ENCODE results near the gene GPR68.

Gene GPR68

DNA sequence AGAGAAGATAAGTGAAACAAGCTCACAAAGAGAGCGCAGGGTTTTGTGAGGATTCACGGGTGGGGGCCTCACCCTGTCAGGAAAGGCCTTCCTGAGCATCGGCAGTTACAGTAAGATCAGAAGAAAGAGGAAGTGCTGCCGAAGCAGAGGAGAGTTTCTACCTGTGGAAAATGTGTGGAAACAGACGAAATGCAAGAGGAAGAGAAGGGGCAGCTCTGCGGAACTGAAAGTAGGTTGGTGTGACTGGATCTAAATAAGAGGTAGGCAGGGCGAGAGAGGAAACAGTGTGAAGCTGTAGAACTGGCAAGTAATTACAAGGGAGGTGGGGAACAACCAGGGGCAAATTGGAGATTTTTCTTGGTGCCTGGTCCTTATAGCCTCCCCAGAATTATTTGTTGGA, 2.6 kb downstream of the GPR68 start:
- no peaks in the 10 kb centered on the region for H3K36me3 ChIP-seq (ENCODE audit: insufficient read depth, insufficient read length, low read length)
- no peaks in the 10 kb centered on the region for H3K9me3 ChIP-seq (ENCODE audit: insufficient read depth, low read length)
- no peak overlapping the region for H3K4me3 ChIP-seq (ENCODE audit: insufficient read length, low read depth)
- peaks cover 6% of the 10 kb centered on the region for H3K4me1 ChIP-seq (ENCODE audit: insufficient read depth, insufficient read length)
- H3K9ac ChIP-seq (ENCODE audit: insufficient read length, low read depth) = no peak overlapping the region
- TF ChIP-seq ZNF274 (IDR thresholded peaks at IDR 0.05; ENCODE audit: low read depth, low read length) (no peak), YY1 (IDR thresholded peaks at IDR 0.05; ENCODE audit: insufficient read depth, insufficient read length) (no peak), SUZ12 (IDR thresholded peaks at IDR 0.05; ENCODE audit: extremely low read depth, insufficient read depth, insufficient read length) (no peak)
- no peaks in the 10 kb centered on the region for H3K27me3 ChIP-seq (ENCODE audit: insufficient read depth, insufficient read length)
- DNase-seq (ENCODE audit: low read depth, low spot score) = no peak

DNA sequence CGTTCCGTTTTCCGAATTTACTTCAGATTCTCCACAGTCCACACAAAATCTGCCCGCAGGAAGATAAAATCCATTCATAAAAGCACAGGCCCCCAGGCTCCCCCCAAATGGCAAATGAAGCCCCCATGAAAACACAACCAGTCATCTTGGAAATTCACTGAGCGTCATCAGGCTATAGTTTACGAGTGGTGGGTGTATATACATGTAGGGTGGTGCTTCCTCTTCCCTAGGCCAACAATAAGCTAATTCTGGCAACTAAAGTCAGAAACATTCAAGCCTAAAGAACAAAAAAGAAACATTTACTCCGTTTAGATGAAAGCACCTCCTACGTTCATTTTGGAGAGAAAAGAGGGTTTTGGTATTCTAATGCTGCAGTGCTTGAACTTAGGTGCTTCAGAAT, 5.8 kb downstream of the GPR68 start:
- no peak overlapping the region for H3K9ac ChIP-seq (ENCODE audit: insufficient read length, low read depth)
- H3K27me3 ChIP-seq (ENCODE audit: insufficient read depth, insufficient read length) = no peaks in the 10 kb centered on the region
- no peak overlapping the region for H3K4me3 ChIP-seq (ENCODE audit: insufficient read length, low read depth)
- H3K9me3 ChIP-seq (ENCODE audit: insufficient read depth, low read length) = no peaks in the 10 kb centered on the region
- H3K4me1 ChIP-seq (ENCODE audit: insufficient read depth, insufficient read length) = no peaks in the 10 kb centered on the region
- no peaks in the 10 kb centered on the region for H3K36me3 ChIP-seq (ENCODE audit: insufficient read depth, insufficient read length, low read length)
- no peak for DNase-seq (ENCODE audit: low read depth, low spot score)
- TF ChIP-seq YY1 (IDR thresholded peaks at IDR 0.05; ENCODE audit: insufficient read depth, insufficient read length) = no peak
- no peak for TF ChIP-seq ZNF274 (IDR thresholded peaks at IDR 0.05; ENCODE audit: low read depth, low read length)
- no peak for TF ChIP-seq SUZ12 (IDR thresholded peaks at IDR 0.05; ENCODE audit: extremely low read depth, insufficient read depth, insufficient read length)

DNA sequence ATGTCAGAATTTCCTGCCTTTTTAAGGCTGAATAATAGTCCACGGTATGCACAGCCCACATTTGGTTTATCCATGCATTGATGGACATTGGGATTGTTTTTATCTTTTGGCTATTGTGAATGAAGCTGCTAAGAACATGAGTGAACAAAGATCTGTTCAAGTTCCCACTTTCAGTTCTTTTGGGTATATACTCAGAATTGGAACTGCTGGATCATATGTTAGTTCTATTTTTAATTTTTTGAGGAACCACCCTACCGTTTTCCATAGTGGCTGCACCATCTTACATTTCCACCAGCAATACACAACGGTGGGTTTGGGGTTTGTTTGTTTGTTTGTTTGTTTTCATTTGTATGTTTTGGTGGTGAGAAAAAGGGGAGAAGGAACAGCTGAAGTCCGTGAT, 6.4 kb downstream of the GPR68 start:
- H3K4me3 ChIP-seq (ENCODE audit: insufficient read length, low read depth) = no peak overlapping the region
- no peaks in the 10 kb centered on the region for H3K4me1 ChIP-seq (ENCODE audit: insufficient read depth, insufficient read length)
- no peak for TF ChIP-seq YY1 (IDR thresholded peaks at IDR 0.05; ENCODE audit: insufficient read depth, insufficient read length)
- no peak for TF ChIP-seq SUZ12 (IDR thresholded peaks at IDR 0.05; ENCODE audit: extremely low read depth, insufficient read depth, insufficient read length)
- TF ChIP-seq ZNF274 (IDR thresholded peaks at IDR 0.05; ENCODE audit: low read depth, low read length) = no peak
- no peak overlapping the region for H3K9ac ChIP-seq (ENCODE audit: insufficient read length, low read depth)
- H3K9me3 ChIP-seq (ENCODE audit: insufficient read depth, low read length) = no peaks in the 10 kb centered on the region
- no peak for DNase-seq (ENCODE audit: low read depth, low spot score)
- H3K36me3 ChIP-seq (ENCODE audit: insufficient read depth, insufficient read length, low read length) = no peaks in the 10 kb centered on the region
- no peaks in the 10 kb centered on the region for H3K27me3 ChIP-seq (ENCODE audit: insufficient read depth, insufficient read length)

DNA sequence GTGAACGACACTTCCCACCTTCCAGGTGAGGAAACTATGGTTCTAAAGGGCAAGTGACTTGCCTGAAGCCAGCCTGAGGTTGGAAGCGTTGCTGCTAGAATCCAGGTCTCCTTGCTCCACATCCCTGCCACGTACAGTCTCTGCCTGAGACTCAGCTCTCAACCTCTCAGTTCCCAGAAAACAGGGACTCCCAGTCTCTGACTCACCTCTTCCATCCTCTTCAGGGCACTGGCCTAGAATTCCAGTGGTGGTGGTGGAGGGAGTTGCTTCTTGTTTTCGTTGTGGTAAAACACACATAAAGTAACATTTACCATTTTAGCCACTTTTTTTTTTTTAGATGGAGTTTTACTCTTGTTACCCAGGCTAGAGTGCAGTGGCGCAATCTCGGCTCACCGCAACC, 7.3 kb downstream of the GPR68 start:
- H3K4me1 ChIP-seq (ENCODE audit: insufficient read depth, insufficient read length) = no peaks in the 10 kb centered on the region
- no peaks in the 10 kb centered on the region for H3K36me3 ChIP-seq (ENCODE audit: insufficient read depth, insufficient read length, low read length)
- no peaks in the 10 kb centered on the region for H3K27me3 ChIP-seq (ENCODE audit: insufficient read depth, insufficient read length)
- no peak for DNase-seq (ENCODE audit: low read depth, low spot score)
- H3K9me3 ChIP-seq (ENCODE audit: insufficient read depth, low read length) = no peaks in the 10 kb centered on the region
- no peak for TF ChIP-seq ZNF274 (IDR thresholded peaks at IDR 0.05; ENCODE audit: low read depth, low read length)
- no peak for TF ChIP-seq SUZ12 (IDR thresholded peaks at IDR 0.05; ENCODE audit: extremely low read depth, insufficient read depth, insufficient read length)
- no peak for TF ChIP-seq YY1 (IDR thresholded peaks at IDR 0.05; ENCODE audit: insufficient read depth, insufficient read length)
- no peak overlapping the region for H3K9ac ChIP-seq (ENCODE audit: insufficient read length, low read depth)
- no peak overlapping the region for H3K4me3 ChIP-seq (ENCODE audit: insufficient read length, low read depth)

DNA sequence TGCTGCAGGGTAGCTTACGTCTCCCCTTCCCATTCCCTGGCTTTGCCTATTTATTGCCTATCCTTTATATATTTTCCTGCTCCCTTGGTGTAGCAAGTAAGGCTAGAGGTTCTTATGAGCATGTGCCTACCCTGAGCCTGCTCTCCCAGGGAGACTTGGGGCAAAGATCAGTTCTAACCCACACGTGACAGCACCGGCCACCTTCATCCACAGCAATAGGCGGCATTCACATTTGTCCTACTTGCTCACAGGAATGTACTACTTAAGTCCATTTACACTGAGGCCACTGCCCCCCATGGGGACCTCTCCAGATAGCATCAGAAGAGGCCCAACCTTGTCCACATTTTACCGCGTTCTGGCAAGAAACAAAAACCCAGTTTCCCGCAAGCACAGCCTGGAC, 8.7 kb downstream of the GPR68 start:
- H3K9me3 ChIP-seq (ENCODE audit: insufficient read depth, low read length) = peaks cover 6% of the 10 kb centered on the region; the same call in 1 of the 2 replicates
- no peak for DNase-seq (ENCODE audit: low read depth, low spot score)
- no peaks in the 10 kb centered on the region for H3K36me3 ChIP-seq (ENCODE audit: insufficient read depth, insufficient read length, low read length)
- H3K27me3 ChIP-seq (ENCODE audit: insufficient read depth, insufficient read length) = no peaks in the 10 kb centered on the region
- H3K9ac ChIP-seq (ENCODE audit: insufficient read length, low read depth) = no peak overlapping the region
- no peaks in the 10 kb centered on the region for H3K4me1 ChIP-seq (ENCODE audit: insufficient read depth, insufficient read length)
- no peak overlapping the region for H3K4me3 ChIP-seq (ENCODE audit: insufficient read length, low read depth)
- TF ChIP-seq YY1 (IDR thresholded peaks at IDR 0.05; ENCODE audit: insufficient read depth, insufficient read length) (no peak), ZNF274 (IDR thresholded peaks at IDR 0.05; ENCODE audit: low read depth, low read length) (no peak), SUZ12 (IDR thresholded peaks at IDR 0.05; ENCODE audit: extremely low read depth, insufficient read depth, insufficient read length) (no peak)

DNA sequence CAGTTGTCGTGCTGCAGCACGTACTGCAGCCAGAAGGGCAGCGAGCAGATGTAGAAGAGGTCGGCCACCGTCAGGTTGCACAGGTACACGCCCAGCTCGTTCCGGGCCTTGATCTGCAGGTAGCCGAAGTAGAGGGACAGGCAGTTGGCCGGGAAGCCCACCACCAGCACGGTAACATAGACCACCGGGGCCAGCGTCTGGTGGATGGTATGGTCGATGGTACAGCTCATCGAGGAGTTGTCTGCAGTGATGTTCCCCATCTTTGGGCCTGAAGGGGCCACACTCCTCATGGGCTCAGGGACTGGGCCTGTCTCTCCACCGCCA, 9.8 kb downstream of the GPR68 start:
- Histone ChIP-seq H3K9me3 (ENCODE audit: insufficient read depth, low read length) (peaks cover 11% of the 10 kb centered on the region; the same call in 1 of the 2 replicates), H3K9ac (ENCODE audit: insufficient read length, low read depth) (no peak overlapping the region), H3K36me3 (ENCODE audit: insufficient read depth, insufficient read length, low read length) (no peaks in the 10 kb centered on the region), H3K4me1 (ENCODE audit: insufficient read depth, insufficient read length) (no peaks in the 10 kb centered on the region), H3K27me3 (ENCODE audit: insufficient read depth, insufficient read length) (no peaks in the 10 kb centered on the region), H3K4me3 (ENCODE audit: insufficient read length, low read depth) (no peak overlapping the region)
- no peak for DNase-seq (ENCODE audit: low read depth, low spot score)
- TF ChIP-seq ZNF274 (IDR thresholded peaks at IDR 0.05; ENCODE audit: low read depth, low read length) = no peak
- no peak for TF ChIP-seq SUZ12 (IDR thresholded peaks at IDR 0.05; ENCODE audit: extremely low read depth, insufficient read depth, insufficient read length)
- TF ChIP-seq YY1 (IDR thresholded peaks at IDR 0.05; ENCODE audit: insufficient read depth, insufficient read length) = no peak

DNA sequence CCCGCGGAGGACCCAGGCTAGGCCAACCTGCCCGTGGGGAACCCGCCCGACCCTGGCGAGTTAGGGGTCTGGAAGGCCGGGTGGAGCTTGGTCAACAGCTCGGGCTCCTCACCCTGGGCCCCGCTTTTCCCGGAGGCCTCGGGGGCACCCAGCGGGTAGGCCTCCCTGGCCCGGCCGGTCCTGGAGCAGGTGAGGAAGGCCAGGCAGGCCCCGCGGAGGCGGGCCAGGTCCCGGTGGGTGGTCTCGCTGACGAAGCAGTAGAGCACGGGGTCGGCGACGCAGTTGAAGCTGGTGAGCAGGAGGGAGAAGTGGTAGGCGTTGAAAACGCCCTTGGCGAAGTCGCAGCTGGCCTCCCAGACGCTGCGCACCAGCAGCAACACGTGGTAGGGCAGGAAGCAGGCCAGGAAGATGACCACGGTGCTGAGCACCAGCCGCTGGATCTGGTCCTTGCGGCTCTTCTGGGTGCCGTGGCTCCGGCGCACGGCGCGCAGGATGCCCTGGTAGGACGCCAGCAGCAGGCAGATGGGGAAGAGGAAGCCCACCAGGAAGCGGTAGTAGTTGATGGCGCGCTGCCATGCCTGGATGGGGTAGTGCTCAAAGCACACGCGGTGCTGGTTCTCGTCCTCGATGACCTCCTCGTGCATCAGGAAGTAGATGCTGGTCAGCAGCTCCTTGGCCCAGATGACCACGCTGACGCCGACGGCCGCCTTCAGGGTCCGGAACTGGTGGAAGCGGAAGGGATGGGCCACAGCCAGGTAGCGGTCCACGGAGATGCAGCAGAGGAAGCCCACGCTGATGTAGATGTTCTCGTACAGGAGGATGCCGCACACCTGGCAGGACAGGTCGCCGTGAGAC, 10.3 kb downstream of the GPR68 start:
- no peak for DNase-seq (ENCODE audit: low read depth, low spot score)
- Histone ChIP-seq H3K9ac (ENCODE audit: insufficient read length, low read depth) (no peak overlapping the region), H3K4me3 (ENCODE audit: insufficient read length, low read depth) (no peak overlapping the region), H3K4me1 (ENCODE audit: insufficient read depth, insufficient read length) (no peaks in the 10 kb centered on the region), H3K9me3 (ENCODE audit: insufficient read depth, low read length) (peaks cover 11% of the 10 kb centered on the region; the same call in 1 of the 2 replicates), H3K36me3 (ENCODE audit: insufficient read depth, insufficient read length, low read length) (no peaks in the 10 kb centered on the region), H3K27me3 (ENCODE audit: insufficient read depth, insufficient read length) (no peaks in the 10 kb centered on the region)
- TF ChIP-seq SUZ12 (IDR thresholded peaks at IDR 0.05; ENCODE audit: extremely low read depth, insufficient read depth, insufficient read length) = no peak
- TF ChIP-seq ZNF274 (IDR thresholded peaks at IDR 0.05; ENCODE audit: low read depth, low read length) = no peak
- TF ChIP-seq YY1 (IDR thresholded peaks at IDR 0.05; ENCODE audit: insufficient read depth, insufficient read length) = no peak
